ENCODE data around the gene FBXL7.

Gene FBXL7

GRCh38 chr5:15615859-15616258 is 115.9 kb downstream of the FBXL7 start:
- H3K36me3 Mint-ChIP-seq (ENCODE audit: low read depth), result no peaks in the 10 kb centered on the region
- no peaks in the 10 kb centered on the region for H3K4me1 Mint-ChIP-seq
- DNase-seq (no peak), ATAC-seq (no peak)
- peaks cover 8% of the 10 kb centered on the region for H3K9me3 Mint-ChIP-seq
- no peak overlapping the region for H3K27ac Mint-ChIP-seq
- H3K4me3 Mint-ChIP-seq, result no peak overlapping the region
- H3K27me3 Mint-ChIP-seq, result no peaks in the 10 kb centered on the region

- H3K9me3 Mint-ChIP-seq, result peaks cover 5% of the 10 kb centered on the region
- no peak overlapping the region for H3K27ac Mint-ChIP-seq
- H3K36me3 Mint-ChIP-seq (ENCODE audit: low read depth), result no peaks in the 10 kb centered on the region
- no peak overlapping the region for H3K4me3 Mint-ChIP-seq
- no peak for ATAC-seq
- no peak for DNase-seq
- H3K27me3 Mint-ChIP-seq, result no peaks in the 10 kb centered on the region
- H3K4me1 Mint-ChIP-seq, result no peaks in the 10 kb centered on the region
Observed at GRCh38 chr5:15618938-15619337, 119.0 kb downstream of the FBXL7 start.

- ATAC-seq, result no peak
- H3K27me3 Mint-ChIP-seq, result no peaks in the 10 kb centered on the region
- DNase-seq, result no peak
Observed at GRCh38 chr5:15620501-15620900, 120.5 kb downstream of the FBXL7 start.

GRCh38 chr5:15621094-15621493 is 121.1 kb downstream of the FBXL7 start:
- Mint-ChIP-seq H3K9me3 (peaks cover 5% of the 10 kb centered on the region), H3K36me3 (ENCODE audit: low read depth) (no peaks in the 10 kb centered on the region), H3K4me3 (no peak overlapping the region), H3K27ac (no peak overlapping the region), H3K4me1 (no peaks in the 10 kb centered on the region), H3K27me3 (no peaks in the 10 kb centered on the region)
- no peak for ATAC-seq
- no peak for DNase-seq

More at GRCh38 chr5:15620501-15620900, 120.5 kb downstream of the FBXL7 start:
- Mint-ChIP-seq H3K4me1 (no peaks in the 10 kb centered on the region), H3K9me3 (peaks cover 5% of the 10 kb centered on the region), H3K4me3 (no peak overlapping the region), H3K27ac (no peak overlapping the region), H3K36me3 (ENCODE audit: low read depth) (no peaks in the 10 kb centered on the region)

- no peak for DNase-seq
- H3K27me3 Mint-ChIP-seq, result no peaks in the 10 kb centered on the region
- no peak overlapping the region for H3K4me3 Mint-ChIP-seq
- no peak for ATAC-seq
- H3K4me1 Mint-ChIP-seq, result no peaks in the 10 kb centered on the region
- H3K9me3 Mint-ChIP-seq, result no peaks in the 10 kb centered on the region
- H3K36me3 Mint-ChIP-seq (ENCODE audit: low read depth), result no peaks in the 10 kb centered on the region
- no peak overlapping the region for H3K27ac Mint-ChIP-seq
Observed at GRCh38 chr5:15623794-15624193, 123.8 kb downstream of the FBXL7 start.

- Mint-ChIP-seq H3K27ac (no peak overlapping the region), H3K4me1 (no peaks in the 10 kb centered on the region), H3K4me3 (no peak overlapping the region), H3K27me3 (no peaks in the 10 kb centered on the region), H3K36me3 (ENCODE audit: low read depth) (no peaks in the 10 kb centered on the region), H3K9me3 (no peaks in the 10 kb centered on the region)
- no peak for DNase-seq
- no peak for ATAC-seq
Observed at GRCh38 chr5:15627109-15627508, 127.1 kb downstream of the FBXL7 start.

GRCh38 chr5:15627647-15628046 is 127.7 kb downstream of the FBXL7 start:
- Mint-ChIP-seq H3K27ac (no peak overlapping the region), H3K4me3 (no peak overlapping the region), H3K27me3 (no peaks in the 10 kb centered on the region), H3K4me1 (no peaks in the 10 kb centered on the region), H3K9me3 (no peaks in the 10 kb centered on the region), H3K36me3 (ENCODE audit: low read depth) (no peaks in the 10 kb centered on the region)
- ATAC-seq, result no peak
- DNase-seq, result no peak

GRCh38 chr5:15630441-15630840 is 130.5 kb downstream of the FBXL7 start:
- no peak overlapping the region for H3K4me3 Mint-ChIP-seq
- no peaks in the 10 kb centered on the region for H3K36me3 Mint-ChIP-seq (ENCODE audit: low read depth)
- ATAC-seq (no peak), DNase-seq (no peak)
- no peak overlapping the region for H3K27ac Mint-ChIP-seq
- no peaks in the 10 kb centered on the region for H3K27me3 Mint-ChIP-seq
- no peaks in the 10 kb centered on the region for H3K4me1 Mint-ChIP-seq
- H3K9me3 Mint-ChIP-seq, result no peaks in the 10 kb centered on the region

GRCh38 chr5:15634591-15635288 is 134.8 kb downstream of the FBXL7 start:
- no peak overlapping the region for H3K4me3 Mint-ChIP-seq
- H3K9me3 Mint-ChIP-seq, result no peaks in the 10 kb centered on the region
- H3K4me1 Mint-ChIP-seq, result no peaks in the 10 kb centered on the region
- H3K27me3 Mint-ChIP-seq, result no peaks in the 10 kb centered on the region
- H3K27ac Mint-ChIP-seq, result no peak overlapping the region
- no peak for ATAC-seq
- DNase-seq, result no peak
- no peaks in the 10 kb centered on the region for H3K36me3 Mint-ChIP-seq (ENCODE audit: low read depth)

- ATAC-seq (no peak), DNase-seq (no peak)
- Mint-ChIP-seq H3K27ac (no peak overlapping the region), H3K9me3 (no peaks in the 10 kb centered on the region), H3K4me3 (no peak overlapping the region), H3K27me3 (no peaks in the 10 kb centered on the region), H3K36me3 (ENCODE audit: low read depth) (no peaks in the 10 kb centered on the region), H3K4me1 (no peaks in the 10 kb centered on the region)
Observed at GRCh38 chr5:15635289-15635616, 135.3 kb downstream of the FBXL7 start.

GRCh38 chr5:15637345-15637744 is 137.4 kb downstream of the FBXL7 start:
- Mint-ChIP-seq H3K4me3 (no peak overlapping the region), H3K27ac (no peak overlapping the region), H3K36me3 (ENCODE audit: low read depth) (no peaks in the 10 kb centered on the region), H3K9me3 (no peaks in the 10 kb centered on the region), H3K4me1 (no peaks in the 10 kb centered on the region), H3K27me3 (no peaks in the 10 kb centered on the region)
- DNase-seq, result no peak
- ATAC-seq, result no peak

GRCh38 chr5:15637886-15638285 is 137.9 kb downstream of the FBXL7 start:
- H3K27ac Mint-ChIP-seq, result no peak overlapping the region
- no peaks in the 10 kb centered on the region for H3K27me3 Mint-ChIP-seq
- H3K9me3 Mint-ChIP-seq, result no peaks in the 10 kb centered on the region
- no peak overlapping the region for H3K4me3 Mint-ChIP-seq
- H3K36me3 Mint-ChIP-seq (ENCODE audit: low read depth), result no peaks in the 10 kb centered on the region
- H3K4me1 Mint-ChIP-seq, result no peaks in the 10 kb centered on the region
- DNase-seq, result no peak
- ATAC-seq, result no peak

- no peaks in the 10 kb centered on the region for H3K36me3 Mint-ChIP-seq (ENCODE audit: low read depth)
- DNase-seq (no peak), ATAC-seq (no peak)
- no peaks in the 10 kb centered on the region for H3K27me3 Mint-ChIP-seq
- no peak overlapping the region for H3K27ac Mint-ChIP-seq
- H3K4me3 Mint-ChIP-seq, result no peak overlapping the region
- no peaks in the 10 kb centered on the region for H3K4me1 Mint-ChIP-seq
- peaks cover under 1% of the 10 kb centered on the region for H3K9me3 Mint-ChIP-seq
Observed at GRCh38 chr5:15638296-15638695, 138.3 kb downstream of the FBXL7 start.

- no peak for ATAC-seq
Observed at GRCh38 chr5:15639288-15639687, 139.3 kb downstream of the FBXL7 start.

GRCh38 chr5:15640116-15640515 is 140.1 kb downstream of the FBXL7 start:
- no peak overlapping the region for H3K27ac Mint-ChIP-seq
- no peaks in the 10 kb centered on the region for H3K4me1 Mint-ChIP-seq
- no peak for DNase-seq
- H3K4me3 Mint-ChIP-seq, result no peak overlapping the region
- H3K9me3 Mint-ChIP-seq, result peaks cover 12% of the 10 kb centered on the region
- no peaks in the 10 kb centered on the region for H3K36me3 Mint-ChIP-seq (ENCODE audit: low read depth)
- H3K27me3 Mint-ChIP-seq, result no peaks in the 10 kb centered on the region
- ATAC-seq, result no peak

More at GRCh38 chr5:15639288-15639687, 139.3 kb downstream of the FBXL7 start:
- H3K36me3 Mint-ChIP-seq (ENCODE audit: low read depth), result no peaks in the 10 kb centered on the region
- no peak overlapping the region for H3K4me3 Mint-ChIP-seq
- no peak overlapping the region for H3K27ac Mint-ChIP-seq
- no peaks in the 10 kb centered on the region for H3K4me1 Mint-ChIP-seq
- H3K9me3 Mint-ChIP-seq, result peaks cover 5% of the 10 kb centered on the region
- H3K27me3 Mint-ChIP-seq, result no peaks in the 10 kb centered on the region
- no peak for DNase-seq

- ATAC-seq, result no peak
- Mint-ChIP-seq H3K4me1 (no peaks in the 10 kb centered on the region), H3K4me3 (no peak overlapping the region), H3K27ac (no peak overlapping the region), H3K27me3 (no peaks in the 10 kb centered on the region), H3K36me3 (ENCODE audit: low read depth) (no peaks in the 10 kb centered on the region), H3K9me3 (peaks cover 12% of the 10 kb centered on the region)
- no peak for DNase-seq
Observed at GRCh38 chr5:15643731-15644130, 143.8 kb downstream of the FBXL7 start.
